Caco-2 (cell line): Measurements from ENCODE around the gene KCNIP2. TPM values are rescaled to one million over a fixed set of nuclear protein-coding genes. Genes with fewer than 3 reads are reported as not detected.

Experiments used
- BruUV-seq: library from RNA; stranded (reverse); fragments of 400-500 nt; replicated peaks from 2 replicates; lab custom pipeline; 2021; lab: Mats Ljungman, UMichigan
- CTCF ChIA-PET: fragments of 300-600 bp; sonication (Branson Sonifier 250); formaldehyde crosslinking; loops from one replicate; lab custom pipeline; 2022; ENCODE audit warnings: antibody characterized with exemption; lab: Charles Lee
- POLR2A ChIA-PET: fragments of 300-600 bp; sonication (Branson Sonifier 250); formaldehyde crosslinking; loops from one replicate; lab custom pipeline; 2022; ENCODE audit warnings: antibody characterized with exemption; lab: Charles Lee
- DNase-seq, 2 experiments: peaks; one replicate each; pipeline versions ENCODE4 v3.0.0 to v3.0.0-alpha.2; 2020 to 2022
- H3K27me3 ChIP-seq: replicated peaks from 2 replicates; pipeline ENCODE4 v1.6.0; 2011; ENCODE audit warnings: low read length; ENCODE audit not compliant: control insufficient read depth, insufficient read depth
- H3K36me3 ChIP-seq: 2 replicates; pipeline ENCODE4 v1.5.1; 2011; ENCODE audit warnings: low read length; ENCODE audit not compliant: control insufficient read depth, insufficient read depth
- H3K4me1 ChIP-seq: fragments of 250-450 bp; sonication (Bioruptor Pico); 2 replicates; pipeline ENCODE4 v1.5.1; 2020; ENCODE audit warnings: mild to moderate bottlenecking
- H3K4me3 ChIP-seq: 2 replicates; pipeline ENCODE4 v1.5.1; 2011; ENCODE audit warnings: low read depth, mild to moderate bottlenecking, control low read depth, low read length
- H3K9me3 ChIP-seq: fragments of 250-450 bp; sonication (Bioruptor Pico); 2 replicates; pipeline ENCODE4 v1.5.1; 2020; ENCODE audit warnings: mild to moderate bottlenecking, moderate library complexity
- H3K27ac Mint-ChIP-seq: one replicate; pipeline ENCODE4 v1.8.0; 2022; ENCODE audit warnings: mixed read lengths; ENCODE audit not compliant: unreplicated experiment
- H3K27me3 Mint-ChIP-seq: one replicate; pipeline ENCODE4 v1.8.0; 2022; ENCODE audit warnings: mixed read lengths; ENCODE audit not compliant: insufficient read depth, unreplicated experiment
- H3K36me3 Mint-ChIP-seq: one replicate; pipeline ENCODE4 v1.8.0; 2022; ENCODE audit warnings: mild to moderate bottlenecking, mixed read lengths; ENCODE audit not compliant: insufficient read depth, unreplicated experiment
- H3K4me1 Mint-ChIP-seq: one replicate; pipeline ENCODE4 v1.8.0; 2022; ENCODE audit warnings: low read depth, mixed read lengths; ENCODE audit not compliant: unreplicated experiment
- H3K4me3 Mint-ChIP-seq: one replicate; pipeline ENCODE4 v1.8.0; 2022; ENCODE audit warnings: mild to moderate bottlenecking, moderate library complexity, mixed read lengths; ENCODE audit not compliant: unreplicated experiment
- H3K9me3 Mint-ChIP-seq: one replicate; pipeline ENCODE4 v1.8.0; 2022; ENCODE audit warnings: mixed read lengths; ENCODE audit not compliant: unreplicated experiment
- CTCF ChIP-seq, 2 experiments: fragments of 200-600 bp in 1 of 2; IDR thresholded peaks; 1 replicate in 1 of 2; 2 replicates in 1 of 2; pipeline versions ENCODE4 v1.5.1 to v1.8.0; 2011 to 2022; ENCODE audit warnings: antibody characterized with exemption in 1 of 2, control low read depth in 1 of 2, inconsistent platforms in 1 of 2, low read depth in 1 of 2, low read length in 1 of 2, mild to moderate bottlenecking in 1 of 2, moderate library complexity in 1 of 2; ENCODE audit not compliant: insufficient read depth in 1 of 2, severe bottlenecking in 1 of 2, unreplicated experiment in 1 of 2
- intact Hi-C: fragments of 100-400 bp; cut with micrococcal nuclease; formaldehyde crosslinking; loops from one replicate; pipeline ENCODE4 v1.10.0; 2022; ENCODE audit not compliant: unreplicated experiment
- total RNA-seq: library from RNA; stranded (reverse); gene quantifications from 2 replicates; pipeline ENCODE4 v1.2.3, GENCODE V29; 2022

Gene KCNIP2
- total RNA-seq, 1 experiment from 2014 or later = 6.1 TPM

DNA sequence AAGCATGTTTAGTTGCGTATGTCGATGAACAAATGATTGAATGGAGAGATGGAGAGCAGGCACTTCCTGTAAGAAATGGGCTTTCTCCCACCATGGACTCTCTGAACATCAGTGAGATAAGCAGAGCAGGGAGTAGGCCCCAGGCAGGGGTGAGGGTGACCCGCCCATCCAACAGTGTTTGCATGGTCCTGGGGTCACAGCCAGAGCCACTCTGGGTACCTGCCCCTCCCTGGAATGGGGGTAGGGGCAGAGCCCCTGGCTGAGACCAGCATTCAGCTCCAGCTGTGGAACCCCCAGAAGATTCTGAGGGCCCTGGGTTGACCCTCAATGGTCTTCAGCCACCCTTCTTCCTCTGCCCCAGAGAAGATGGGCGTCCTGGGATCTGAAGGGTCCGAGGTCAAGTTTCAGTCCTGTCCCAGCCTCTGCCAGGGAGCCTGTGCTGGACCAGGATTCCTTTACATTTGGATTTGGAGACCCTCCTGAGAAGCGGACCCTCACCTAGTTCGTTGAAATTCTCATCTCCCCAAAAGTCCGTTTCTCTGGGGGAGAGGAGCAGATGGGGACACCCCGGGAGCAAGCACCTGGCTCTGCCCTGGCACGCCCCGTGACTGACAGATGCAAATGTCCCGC, 65.3 kb downstream of the KCNIP2 start:
- BruUV-seq = no TSS peak
- DNase-seq = peak in 1 of 2 experiments; percentile 31
- H3K9me3 ChIP-seq = no peaks in the 10 kb centered on the region
- no peak for TF ChIP-seq CTCF (IDR thresholded peaks at IDR 0.05; ENCODE audit: insufficient read depth in 1 of 2, low read depth in 1 of 2, low read length in 1 of 2, severe bottlenecking in 1 of 2, unreplicated experiment in 1 of 2)
- peaks cover 10% of the 10 kb centered on the region for H3K4me1 ChIP-seq
- peaks cover 1% of the 10 kb centered on the region for H3K36me3 ChIP-seq
- peaks cover 9% of the 10 kb centered on the region for H3K27me3 Mint-ChIP-seq
- no peaks in the 10 kb centered on the region for H3K4me1 Mint-ChIP-seq
- no peaks in the 10 kb centered on the region for H3K27me3 ChIP-seq
- intact Hi-C loops = loop anchor here (5.0 kb wide), 1 partner anchor 51 kb away; no protein-coding TSS in a partner anchor
- H3K4me3 ChIP-seq = no peak overlapping the region
- H3K36me3 Mint-ChIP-seq = peaks cover 20% of the 10 kb centered on the region
- no peaks in the 10 kb centered on the region for H3K9me3 Mint-ChIP-seq
- ChIA-PET POLR2A (no interaction called here), CTCF (interaction anchor here (1.4 kb wide), 1 partner anchor 176 kb away, joined by 5 read pairs; no protein-coding TSS in a partner anchor)
- H3K27ac Mint-ChIP-seq = no peak overlapping the region
- H3K4me3 Mint-ChIP-seq = peak overlapping the region; percentile 51

DNA sequence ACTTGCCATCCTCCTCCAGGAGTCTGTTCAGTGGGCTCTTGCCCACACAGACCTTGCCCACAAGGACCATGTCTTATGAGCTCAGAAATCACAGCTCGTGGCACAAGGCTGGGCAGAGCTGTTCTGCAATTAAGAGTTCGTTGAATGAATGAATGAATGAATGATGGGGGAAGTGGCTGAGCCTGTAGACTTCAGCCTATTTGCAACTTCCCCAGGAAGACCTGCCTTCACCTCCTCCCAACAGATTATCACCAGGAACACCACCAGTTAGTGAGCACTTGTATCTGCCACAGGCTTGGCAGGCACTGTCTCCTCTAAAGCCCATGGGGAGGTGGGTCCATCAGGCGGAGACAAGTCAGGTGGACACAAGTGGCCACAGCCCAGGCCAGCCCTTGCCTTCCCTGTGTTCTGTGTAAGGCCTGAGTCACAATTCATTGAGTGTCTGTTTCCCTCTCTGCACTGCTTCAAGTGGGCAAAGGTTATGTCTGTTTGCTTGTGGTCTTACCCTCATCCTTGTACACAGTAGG, 65.9 kb downstream of the KCNIP2 start:
- Mint-ChIP-seq H3K9me3 (no peaks in the 10 kb centered on the region), H3K4me1 (no peaks in the 10 kb centered on the region), H3K27me3 (peaks cover 9% of the 10 kb centered on the region), H3K4me3 (no peak overlapping the region), H3K36me3 (peaks cover 14% of the 10 kb centered on the region), H3K27ac (no peak overlapping the region)
- DNase-seq = peak in 1 of 2 experiments; percentile 34
- BruUV-seq = no TSS peak
- Histone ChIP-seq H3K27me3 (no peaks in the 10 kb centered on the region; the same call in 1 of the 2 replicates), H3K36me3 (peaks cover 1% of the 10 kb centered on the region), H3K4me1 (peaks cover 10% of the 10 kb centered on the region), H3K9me3 (no peaks in the 10 kb centered on the region), H3K4me3 (no peak overlapping the region)
- TF ChIP-seq CTCF (IDR thresholded peaks at IDR 0.05; ENCODE audit: insufficient read depth in 1 of 2, low read depth in 1 of 2, low read length in 1 of 2, severe bottlenecking in 1 of 2, unreplicated experiment in 1 of 2) = no peak
- ChIA-PET POLR2A (no interaction called here), CTCF (no interaction called here)
- intact Hi-C loops = loop anchor here (5.0 kb wide), 1 partner anchor 50 kb away; no protein-coding TSS in a partner anchor

DNA sequence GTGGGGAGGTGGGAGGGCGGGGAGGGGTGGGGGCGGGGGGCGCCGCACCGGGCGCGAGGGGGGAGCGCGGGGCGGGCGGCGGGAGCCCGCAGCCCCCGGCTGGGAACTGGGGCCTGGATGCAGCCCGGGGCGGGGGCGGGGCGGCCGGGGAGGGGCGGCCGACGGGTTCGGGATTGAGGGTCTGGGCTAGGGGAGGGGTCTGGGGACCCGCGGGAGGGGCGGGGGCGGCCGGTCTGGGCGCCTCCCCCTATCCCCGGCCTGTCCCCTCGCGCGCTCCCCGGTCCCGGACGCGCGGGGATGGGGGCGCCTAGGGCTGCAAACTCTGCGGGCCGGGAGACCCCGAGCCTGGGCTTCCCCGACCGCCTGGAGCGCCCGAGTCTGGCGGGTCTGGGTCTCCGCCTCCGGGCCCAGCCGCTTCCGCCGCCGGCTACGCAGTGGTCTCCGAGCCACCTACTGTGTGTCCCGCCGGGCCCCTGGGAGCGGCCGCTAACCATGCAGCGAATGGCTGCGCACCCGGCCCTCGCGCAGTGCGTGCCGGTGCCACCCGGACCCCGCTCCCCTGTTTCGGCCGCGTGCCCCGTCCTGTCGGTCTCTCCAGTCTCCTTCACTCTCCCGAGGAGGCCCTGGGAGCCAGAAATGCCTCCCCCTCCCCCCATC, 67.3 kb downstream of the KCNIP2 start:
- Mint-ChIP-seq H3K36me3 (peaks cover 13% of the 10 kb centered on the region), H3K4me3 (peak overlapping the region; percentile 69), H3K4me1 (no peaks in the 10 kb centered on the region), H3K27me3 (peaks cover 9% of the 10 kb centered on the region), H3K27ac (no peak overlapping the region), H3K9me3 (no peaks in the 10 kb centered on the region)
- H3K9me3 ChIP-seq = no peaks in the 10 kb centered on the region
- TF ChIP-seq CTCF (IDR thresholded peaks at IDR 0.05; ENCODE audit: insufficient read depth in 1 of 2, low read depth in 1 of 2, low read length in 1 of 2, severe bottlenecking in 1 of 2, unreplicated experiment in 1 of 2) = no peak
- BruUV-seq = no TSS peak
- H3K4me3 ChIP-seq = peak overlapping the region; percentile 33
- no peaks in the 10 kb centered on the region; the same call in 1 of the 2 replicates for H3K27me3 ChIP-seq
- CTCF ChIA-PET = no interaction called here
- DNase-seq = peak in 1 of 2 experiments; percentile 31
- H3K4me1 ChIP-seq = peaks cover 6% of the 10 kb centered on the region
- POLR2A ChIA-PET = no interaction called here
- intact Hi-C loops = loop anchor here (5.0 kb wide), 1 partner anchor 49 kb away; no protein-coding TSS in a partner anchor
- H3K36me3 ChIP-seq = peaks cover 1% of the 10 kb centered on the region
